K562 (cell line): ENCODE data around the gene CTSH. TPM values are rescaled to one million over a fixed set of nuclear protein-coding genes. Genes with fewer than 3 reads are reported as not detected.

Experiments used
- CBFA2T2 ChIP-seq: fragments of 450-650 bp; conservative IDR thresholded peaks from 2 replicates; pipeline ENCODE4 v1.6.1; 2017; ENCODE audit warnings: mild to moderate bottlenecking
- CEBPZ ChIP-seq: fragments of 150-350 bp; IDR thresholded peaks from 2 replicates; pipeline ENCODE4 v1.6.1; 2014; ENCODE audit warnings: low read depth, mild to moderate bottlenecking, low read length, borderline replicate concordance
- CHD1 ChIP-seq: fragments of 200-600 bp; sonication (generic); IDR thresholded peaks from one replicate; pipeline ENCODE4 v1.6.1; 2012; ENCODE audit warnings: mild to moderate bottlenecking, moderate library complexity, low read length, inconsistent platforms
- ETS1 ChIP-seq: conservative IDR thresholded peaks from 2 replicates; pipeline ENCODE4 v1.6.1; 2011; ENCODE audit warnings: low read depth, mild to moderate bottlenecking, low read length; ENCODE audit not compliant: control insufficient read depth
- GABPB1 ChIP-seq: sonication (generic); formaldehyde crosslinking; IDR thresholded peaks from 2 replicates; pipeline ENCODE4 v1.8.0; 2022; ENCODE audit warnings: mild to moderate bottlenecking, missing genetic modification reagents
- GATA2 ChIP-seq: sonication (generic); formaldehyde crosslinking; IDR thresholded peaks from 2 replicates; pipeline ENCODE4 v1.4.0; 2020; ENCODE audit warnings: mild to moderate bottlenecking, missing genetic modification reagents
- HDAC3 ChIP-seq: fragments of 450-650 bp; IDR thresholded peaks from 2 replicates; pipeline ENCODE4 v1.6.1; 2018; ENCODE audit warnings: borderline replicate concordance, mild to moderate bottlenecking, moderate library complexity; ENCODE audit not compliant: partially characterized antibody
- HMG20A ChIP-seq: fragments of 450-650 bp; formaldehyde crosslinking; conservative IDR thresholded peaks from 2 replicates; pipeline ENCODE4 v1.4.0; 2020; ENCODE audit warnings: mild to moderate bottlenecking, mixed read lengths
- KAT8 ChIP-seq: fragments of 450-650 bp; IDR thresholded peaks from 2 replicates; pipeline ENCODE4 v1.6.1; 2016; ENCODE audit warnings: low read depth, mild to moderate bottlenecking
- NELFE ChIP-seq: IDR thresholded peaks from 2 replicates; pipeline ENCODE4 v1.6.1; 2011; ENCODE audit warnings: mild to moderate bottlenecking; ENCODE audit not compliant: insufficient read depth, insufficient read length
- NFXL1 ChIP-seq: fragments of 450-650 bp; formaldehyde crosslinking; IDR thresholded peaks from 2 replicates; pipeline ENCODE4 v1.4.0; 2021; ENCODE audit warnings: mild to moderate bottlenecking
- PHB ChIP-seq: fragments of 250-450 bp; sonication (Bioruptor Pico); IDR thresholded peaks from 2 replicates; pipeline ENCODE4 v1.5.0; 2021
- RHOXF2B ChIP-seq: fragments of 250-450 bp; sonication (Bioruptor Pico); conservative IDR thresholded peaks from 2 replicates; pipeline ENCODE4 v1.5.1; 2021
- RUNX1 ChIP-seq: sonication (generic); IDR thresholded peaks from 2 replicates; pipeline ENCODE4 v1.6.1; 2016; ENCODE audit warnings: antibody characterized with exemption, low read depth
- SIRT6 ChIP-seq: IDR thresholded peaks from one replicate; pipeline ENCODE4 v1.6.1; 2012; ENCODE audit warnings: low read depth, mild to moderate bottlenecking, control low read depth, inconsistent platforms, low read length, moderate library complexity
- SP1 ChIP-seq: sonication (generic); formaldehyde crosslinking; IDR thresholded peaks from 2 replicates; pipeline ENCODE4 v1.8.1; 2022; ENCODE audit warnings: mild to moderate bottlenecking, missing genetic modification reagents
- STAT6 ChIP-seq: sonication (generic); formaldehyde crosslinking; IDR thresholded peaks from 2 replicates; pipeline ENCODE4 v1.8.1; 2023; ENCODE audit warnings: mild to moderate bottlenecking, missing genetic modification reagents
- SUPT5H ChIP-seq: fragments of 450-650 bp; IDR thresholded peaks from 2 replicates; pipeline ENCODE4 v1.6.1; 2016
- TARDBP ChIP-seq: fragments of 450-650 bp; IDR thresholded peaks from 2 replicates; pipeline ENCODE4 v1.6.1; 2016
- TCF15 ChIP-seq: fragments of 250-450 bp; sonication (Bioruptor Pico); IDR thresholded peaks from 2 replicates; pipeline ENCODE4 v1.8.0; 2022; ENCODE audit warnings: moderate library complexity, mild to moderate bottlenecking, inconsistent platforms
- ZKSCAN3 ChIP-seq: fragments of 250-450 bp; sonication (Bioruptor Pico); IDR thresholded peaks from 2 replicates; pipeline ENCODE4 v1.4.0; 2020
- ZNF347 ChIP-seq: fragments of 450-650 bp; formaldehyde crosslinking; IDR thresholded peaks from 2 replicates; pipeline ENCODE4 v1.4.0; 2020; ENCODE audit warnings: low read depth, mild to moderate bottlenecking, moderate library complexity
- ZSCAN32 ChIP-seq: fragments of 450-650 bp; formaldehyde crosslinking; IDR thresholded peaks from 2 replicates; pipeline ENCODE4 v1.4.0; 2020; ENCODE audit warnings: mild to moderate bottlenecking, moderate library complexity
- polyA plus RNA-seq, 8 experiments: library from polyadenylated mRNA; depleted of rRNA in 4 of 8; stranded (reverse) in 5 of 8; unstranded in 3 of 8; fragments of >200 nt; fragmentation: Nextera tagmentation in 2 of 8; fragmentation: Illumina TruSeq in 1 of 8; extraction: Ambion mirVana in 2 of 8; extraction: Trizol in 1 of 8; gene quantifications; 2 replicates each; pipeline versions ENCODE4 v1.2.1 to v1.2.3, GENCODE V29; 2011 to 2014; ENCODE audit warnings: inconsistent platforms in 1 of 8, missing spikeins in 1 of 8
- total RNA-seq, 7 experiments: library from RNA; depleted of rRNA in 6 of 7; stranded (reverse); fragments of >200 nt in 6 of 7; fragmentation: Illumina TruSeq in 2 of 7; extraction: Trizol in 2 of 7; gene quantifications; 2 replicates each; pipeline versions ENCODE4 v1.2.1 to v1.2.3, GENCODE V29; 2011 to 2021; ENCODE audit warnings: low replicate concordance in 1 of 7

CTSH gene
- total and polyA plus RNA-seq, 9 of the 15 experiments (the other 6 are each of a cell fraction or from before 2014, with no cell fraction given): 15.0 to 462 (median 173) TPM

GRCh38 chr15:78872972-78873792 is 71.7 kb downstream of the CTSH start (continued):
- TF ChIP-seq CEBPZ: no peak
- TF ChIP-seq ZSCAN32: no peak
- TF ChIP-seq CHD1: peak; percentile 99
- no peak for TF ChIP-seq RUNX1
- no peak for TF ChIP-seq NELFE
- TF ChIP-seq CBFA2T2: no peak
- TF ChIP-seq SUPT5H: peak; percentile 92
- no peak for TF ChIP-seq SIRT6
- TF ChIP-seq NFXL1 (CRISPR knock-in tag): no peak
- 0 out of 2 replicates have a peak, but pooled peaks have one; percentile 32 for TF ChIP-seq SP1 (CRISPR knock-in tag)
- no peak for TF ChIP-seq HMG20A (CRISPR knock-in tag)
- TF ChIP-seq KAT8: no peak
- TF ChIP-seq ZNF347 (CRISPR knock-in tag): no peak
- TF ChIP-seq GATA2 (CRISPR knock-in tag): no peak
- TF ChIP-seq PHB (CRISPR knock-in tag): no peak
- peak; percentile 77; the same call in 1 of the 2 replicates for TF ChIP-seq ETS1
- TF ChIP-seq HDAC3: no peak
- no peak for TF ChIP-seq TCF15 (CRISPR knock-in tag)
- no peak for TF ChIP-seq STAT6 (CRISPR knock-in tag)
- no peak for TF ChIP-seq RHOXF2B (CRISPR knock-in tag)
- TF ChIP-seq ZKSCAN3: no peak
- no peak for TF ChIP-seq TARDBP
- peak; percentile 58 for TF ChIP-seq GABPB1
